DND-41 (cell line): Measurements from ENCODE around the gene NRSN2.

Source experiments
- CTCF ChIP-seq: IDR thresholded peaks from 2 replicates; pipeline ENCODE4 v1.5.1; 2012; ENCODE audit warnings: borderline replicate concordance, low read length, moderate library complexity, mild to moderate bottlenecking; ENCODE audit not compliant: poor library complexity, severe bottlenecking; ENCODE audit errors: extremely low read depth
- EZH2 ChIP-seq: IDR thresholded peaks from 3 replicates; pipeline ENCODE4 v1.6.1; 2012; ENCODE audit warnings: borderline replicate concordance, low read depth, mild to moderate bottlenecking, moderate library complexity, low read length, inconsistent platforms; ENCODE audit not compliant: severe bottlenecking

GRCh38 chr20:362271-363254, 15.7 kb downstream of the NRSN2 start:
- TF ChIP-seq EZH2 (no peak), CTCF (peak; percentile 44)
